GM12878 (cell line): ENCODE measurements around the gene FRMD3. TPM values are rescaled to one million over a fixed set of nuclear protein-coding genes. Genes with fewer than 3 reads are reported as not detected.

Experiments used
- ATAC-seq: fragments of 200-7000 bp; cut with Tn5 transposase; 3 replicates; pipeline ENCODE4 v1.9.1; 2020; ENCODE audit warnings: mild to moderate bottlenecking, moderate library complexity
- BruUV-seq: library from RNA; stranded (reverse); fragments of 400-500 nt; replicated peaks from 2 replicates; lab custom pipeline; 2021; lab: Mats Ljungman, UMichigan
- CTCF ChIA-PET: fragments of 300-600 bp; sonication (Branson Sonifier 250); formaldehyde crosslinking; extraction: SDS; loops from one replicate; lab custom pipeline; 2021; ENCODE audit warnings: inconsistent platforms; lab: Yijun Ruan, JAX
- POLR2A ChIA-PET: fragments of 350-600 bp; formaldehyde crosslinking; extraction: SDS; loops from one replicate; lab custom pipeline; 2021; ENCODE audit warnings: inconsistent platforms; lab: Charles Lee
- RAD21 ChIA-PET: fragments of 300-600 bp; sonication (Branson Sonifier 250); formaldehyde crosslinking; loops from one replicate; lab custom pipeline; 2023; ENCODE audit warnings: antibody characterized with exemption; ENCODE audit not compliant: unreplicated experiment; lab: Charles Lee
- SMC1A ChIA-PET: fragments of 300-600 bp; sonication (Branson Sonifier 250); formaldehyde crosslinking; loops from one replicate; lab custom pipeline; 2023; ENCODE audit not compliant: unreplicated experiment, uncharacterized antibody; lab: Charles Lee
- DNase-seq: peaks from one replicate; pipeline ENCODE4 v3.0.0-alpha.2; 2011; ENCODE audit warnings: low read depth, low spot score
- FAIRE-seq: peaks from 3 replicates; lab custom pipeline; 2011; peaks lifted over from hg19 to GRCh38; lab: Jason Lieb, UNC
- H2AFZ ChIP-seq: 2 replicates; pipeline ENCODE4 v1.6.0; 2011; ENCODE audit warnings: low read depth, low read length, control low read depth; ENCODE audit not compliant: control insufficient read depth
- H3K27ac ChIP-seq: 2 replicates; pipeline ENCODE4 v1.5.1; 2011; ENCODE audit warnings: control low read depth; ENCODE audit not compliant: control insufficient read depth, insufficient read depth
- H3K27me3 ChIP-seq, 2 experiments: replicated peaks in 1 of 2; 2 replicates each; pipeline versions ENCODE4 v1.6.0 to v1.6.1; 2011; ENCODE audit warnings: low read length in 1 of 2; ENCODE audit not compliant: control insufficient read depth in 2 of 2, insufficient read depth in 2 of 2
- H3K36me3 ChIP-seq, 2 experiments: 2 replicates each; pipeline ENCODE4 v1.5.1; 2011; ENCODE audit warnings: low read length in 1 of 2; ENCODE audit not compliant: control insufficient read depth in 2 of 2, insufficient read depth in 2 of 2
- H3K4me1 ChIP-seq: 2 replicates; pipeline ENCODE4 v1.6.1; 2011; ENCODE audit warnings: mild to moderate bottlenecking, low read length, moderate library complexity, mixed read lengths; ENCODE audit not compliant: control insufficient read depth, insufficient read depth
- H3K4me2 ChIP-seq: 2 replicates; pipeline ENCODE4 v1.6.0; 2011; ENCODE audit warnings: control low read depth; ENCODE audit not compliant: control insufficient read depth, insufficient read depth
- H3K4me3 ChIP-seq: fragments of 200-600 bp; sonication (generic); 2 replicates; pipeline ENCODE4 v1.5.1; 2016
- H3K79me2 ChIP-seq: 2 replicates; pipeline ENCODE4 v1.6.0; 2011; ENCODE audit warnings: low read length; ENCODE audit not compliant: control insufficient read depth, insufficient read depth
- H3K9ac ChIP-seq: 2 replicates; pipeline ENCODE4 v1.8.0; 2011; ENCODE audit warnings: low read length, control low read depth, mixed read lengths; ENCODE audit not compliant: control insufficient read depth, insufficient read depth
- H3K9me3 ChIP-seq: replicated peaks from 3 replicates; pipeline ENCODE4 v1.5.1; 2011; ENCODE audit warnings: mild to moderate bottlenecking, low read length; ENCODE audit not compliant: control insufficient read depth, insufficient read depth
- H4K20me1 ChIP-seq: 2 replicates; pipeline ENCODE4 v1.6.0; 2011; ENCODE audit not compliant: control insufficient read depth, insufficient read depth
- ASH2L ChIP-seq: fragments of 300-600, 200-600 bp; sonication (generic); IDR thresholded peaks from 2 replicates; pipeline ENCODE4 v1.6.1; 2017; ENCODE audit warnings: low read depth, mild to moderate bottlenecking, borderline replicate concordance
- BRCA1 ChIP-seq: IDR thresholded peaks from 2 replicates; pipeline ENCODE4 v1.6.1; 2011; ENCODE audit warnings: low read depth, low read length, improper control_type of control experiment
- CBX5 ChIP-seq: sonication (generic); IDR thresholded peaks from 2 replicates; pipeline ENCODE4 v1.6.1; 2016; ENCODE audit warnings: low read depth, moderate library complexity, mild to moderate bottlenecking, inconsistent platforms
- CREB1 ChIP-seq: IDR thresholded peaks from 2 replicates; pipeline ENCODE4 v1.6.1; 2012; ENCODE audit warnings: low read depth, mild to moderate bottlenecking, inconsistent platforms
- CREM ChIP-seq: IDR thresholded peaks from 2 replicates; pipeline ENCODE4 v1.6.1; 2014; ENCODE audit warnings: antibody characterized with exemption, low read depth
- ESRRA ChIP-seq: IDR thresholded peaks from 2 replicates; pipeline ENCODE4 v1.6.1; 2012; ENCODE audit warnings: mild to moderate bottlenecking, low read length, improper control_type of control experiment
- ETV6 ChIP-seq, 2 experiments: fragments of 450-650 bp in 1 of 2; IDR thresholded peaks in 1 of 2; conservative IDR thresholded peaks in 1 of 2; 2 replicates each; pipeline ENCODE4 v1.6.1; 2014; ENCODE audit warnings: antibody characterized with exemption in 1 of 2, borderline replicate concordance in 1 of 2, low read depth in 1 of 2, mild to moderate bottlenecking in 1 of 2, moderate library complexity in 1 of 2
- GATAD2B ChIP-seq: fragments of 450-650 bp; conservative IDR thresholded peaks from 2 replicates; pipeline ENCODE4 v1.6.1; 2017; ENCODE audit warnings: low read depth, mild to moderate bottlenecking, moderate library complexity
- HDAC2 ChIP-seq: fragments of 200-600 bp; sonication (generic); IDR thresholded peaks from 2 replicates; pipeline ENCODE4 v1.6.1; 2017
- HDGF ChIP-seq: fragments of 450-650 bp; IDR thresholded peaks from 2 replicates; pipeline ENCODE4 v1.6.1; 2016; ENCODE audit warnings: antibody characterized with exemption
- LARP7 ChIP-seq: fragments of 450-650 bp; IDR thresholded peaks from 2 replicates; pipeline ENCODE4 v1.6.1; 2017; ENCODE audit warnings: mild to moderate bottlenecking
- MTA2 ChIP-seq: fragments of 450-650 bp; IDR thresholded peaks from 2 replicates; pipeline ENCODE4 v1.6.1; 2016; ENCODE audit warnings: low read depth, mild to moderate bottlenecking, moderate library complexity
- SMARCA5 ChIP-seq: fragments of 450-650 bp; IDR thresholded peaks from 2 replicates; pipeline ENCODE4 v1.6.1; 2017; ENCODE audit warnings: mild to moderate bottlenecking
- TAF1 ChIP-seq: IDR thresholded peaks from 2 replicates; pipeline ENCODE4 v1.6.1; 2011; ENCODE audit warnings: mild to moderate bottlenecking, low read depth, low read length, borderline replicate concordance
- WGBS: methylation state at CpG from one replicate; pipeline ENCODE4 v1.1.6; 2016; ENCODE audit warnings: low lambda C conversion rate; ENCODE audit not compliant: insufficient replicate concordance, insufficient coverage; ENCODE audit errors: missing lambda C conversion rate; 5-methylcytosine and 5-hydroxymethylcytosine counted together
- in situ Hi-C: fragments of 300-500 bp; cut with MboI; formaldehyde crosslinking; loops from 9 replicates; pipeline ENCODE4 v1.14.3; 2018; ENCODE audit warnings: mixed read lengths
- intact Hi-C: fragments of 100-400 bp; cut with micrococcal nuclease; formaldehyde crosslinking; loops from one replicate; pipeline ENCODE4 v1.14.2; 2022; ENCODE audit not compliant: unreplicated experiment
- polyA plus RNA-seq, 11 experiments: library from polyadenylated mRNA; depleted of rRNA in 4 of 11; unstranded in 6 of 11; stranded (reverse) in 5 of 11; fragments of >200 nt; fragmentation: Nextera tagmentation in 4 of 11; fragmentation: Illumina TruSeq in 1 of 11; extraction: Ambion mirVana in 4 of 11; extraction: Trizol in 1 of 11; gene quantifications; 1 replicate in 1 of 11; 2 replicates in 10 of 11; pipeline versions ENCODE4 v1.2.1 to v1.2.3, GENCODE V29; 2011 to 2016; ENCODE audit warnings: inconsistent platforms in 2 of 11, missing spikeins in 2 of 11, low read depth in 1 of 11
- total RNA-seq, 4 experiments: library from RNA; depleted of rRNA in 3 of 4; stranded (reverse); fragments of >200 nt in 3 of 4; fragmentation: Illumina TruSeq in 1 of 4; extraction: Trizol in 1 of 4; gene quantifications; 2 replicates each; pipeline versions ENCODE4 v1.2.1 to v1.2.3, GENCODE V29; 2013 to 2021
- TF ChIP-seq, protein P1 (sequence below): fragments of 450-650 bp; formaldehyde crosslinking; IDR thresholded peaks from 2 replicates; pipeline ENCODE4 v1.5.0; 2022; ENCODE audit warnings: mild to moderate bottlenecking, missing genetic modification characterization
- TF ChIP-seq, protein P2 (sequence below): fragments of 450-650 bp; IDR thresholded peaks from 2 replicates; pipeline ENCODE4 v1.6.1; 2017; ENCODE audit warnings: mild to moderate bottlenecking

The FRMD3 gene
- total and polyA plus RNA-seq, 10 of the 15 experiments (the other 5 are each of a cell fraction or from before 2014, with no cell fraction given), result 0.04 to 0.68 (median 0.21) TPM; not detected in 1

DNA sequence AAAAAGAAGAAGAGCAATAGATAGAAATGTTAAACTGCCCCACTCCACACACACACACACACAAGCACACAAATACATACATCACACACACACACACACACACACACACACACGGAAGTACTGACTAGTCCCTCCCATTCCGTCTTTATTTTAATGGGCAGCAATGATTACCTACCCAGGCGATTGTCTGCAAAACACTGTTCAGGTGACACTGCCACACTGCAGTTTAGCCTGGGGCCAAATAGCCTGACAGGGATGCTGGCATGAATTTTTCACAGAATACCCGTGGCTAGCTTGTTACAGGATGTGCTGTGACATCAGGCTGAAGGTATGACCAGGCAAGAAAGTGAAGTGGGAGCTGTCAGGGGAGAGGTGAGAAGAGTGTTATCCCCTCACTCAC lies 86.9 kb downstream of the FRMD3 start:
- POLR2A ChIA-PET, result no interaction called here
- BruUV-seq, result no TSS peak

DNA sequence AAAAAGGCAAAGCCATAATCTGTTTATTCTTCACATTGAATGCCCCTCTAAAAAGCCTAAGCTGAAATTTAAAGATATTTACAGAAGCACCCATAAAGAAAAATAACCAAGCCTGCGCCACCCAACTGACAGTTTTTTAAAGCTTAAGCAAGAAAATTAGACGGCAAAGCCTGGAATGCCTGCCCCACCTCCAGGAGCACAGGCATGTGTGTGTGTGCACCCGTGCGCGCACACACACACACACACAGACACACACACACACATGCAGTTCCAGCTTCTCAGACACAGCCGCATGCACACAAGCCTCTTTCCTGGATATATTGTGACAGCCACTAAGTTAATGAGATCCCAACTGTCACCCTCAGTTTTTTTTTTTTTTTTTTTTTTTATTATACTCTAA lies 88.2 kb downstream of the FRMD3 start:
- Histone ChIP-seq H3K4me2 (no peak overlapping the region), H3K4me3 (no peak overlapping the region), H3K27ac (no peak overlapping the region), H4K20me1 (no peaks in the 10 kb centered on the region), H3K9me3 (no peaks in the 10 kb centered on the region), H3K79me2 (no peaks in the 10 kb centered on the region), H3K4me1 (no peaks in the 10 kb centered on the region), H3K9ac (no peak overlapping the region), H2AFZ (no peak overlapping the region), H3K27me3 (no peaks in the 10 kb centered on the region), H3K36me3 (no peaks in the 10 kb centered on the region)
- CTCF ChIA-PET, result interaction anchor here (1.1 to 1.3 kb wide), 2 partner anchors 115 to 229 kb away, joined by 3 read pairs; no protein-coding TSS in a partner anchor
- SMC1A ChIA-PET, result interaction anchor here (1.0 to 1.5 kb wide), 2 partner anchors 95 to 116 kb away, joined by 3 to 4 read pairs; no protein-coding TSS in a partner anchor
- FAIRE-seq (no peak), ATAC-seq (no peak), DNase-seq (no peak)
- in situ Hi-C loops, result no loop called here
- WGBS, result 49% methylated on average over 6 of the region's 6 CpGs
- BruUV-seq, result no TSS peak
- RAD21 ChIA-PET, result no interaction called here
- intact Hi-C loops, result no loop called here
- POLR2A ChIA-PET, result no interaction called here
- no peak for TF ChIP-seq TAF1
- TF ChIP-seq SMARCA5, result no peak
- TF ChIP-seq, protein P1, sequence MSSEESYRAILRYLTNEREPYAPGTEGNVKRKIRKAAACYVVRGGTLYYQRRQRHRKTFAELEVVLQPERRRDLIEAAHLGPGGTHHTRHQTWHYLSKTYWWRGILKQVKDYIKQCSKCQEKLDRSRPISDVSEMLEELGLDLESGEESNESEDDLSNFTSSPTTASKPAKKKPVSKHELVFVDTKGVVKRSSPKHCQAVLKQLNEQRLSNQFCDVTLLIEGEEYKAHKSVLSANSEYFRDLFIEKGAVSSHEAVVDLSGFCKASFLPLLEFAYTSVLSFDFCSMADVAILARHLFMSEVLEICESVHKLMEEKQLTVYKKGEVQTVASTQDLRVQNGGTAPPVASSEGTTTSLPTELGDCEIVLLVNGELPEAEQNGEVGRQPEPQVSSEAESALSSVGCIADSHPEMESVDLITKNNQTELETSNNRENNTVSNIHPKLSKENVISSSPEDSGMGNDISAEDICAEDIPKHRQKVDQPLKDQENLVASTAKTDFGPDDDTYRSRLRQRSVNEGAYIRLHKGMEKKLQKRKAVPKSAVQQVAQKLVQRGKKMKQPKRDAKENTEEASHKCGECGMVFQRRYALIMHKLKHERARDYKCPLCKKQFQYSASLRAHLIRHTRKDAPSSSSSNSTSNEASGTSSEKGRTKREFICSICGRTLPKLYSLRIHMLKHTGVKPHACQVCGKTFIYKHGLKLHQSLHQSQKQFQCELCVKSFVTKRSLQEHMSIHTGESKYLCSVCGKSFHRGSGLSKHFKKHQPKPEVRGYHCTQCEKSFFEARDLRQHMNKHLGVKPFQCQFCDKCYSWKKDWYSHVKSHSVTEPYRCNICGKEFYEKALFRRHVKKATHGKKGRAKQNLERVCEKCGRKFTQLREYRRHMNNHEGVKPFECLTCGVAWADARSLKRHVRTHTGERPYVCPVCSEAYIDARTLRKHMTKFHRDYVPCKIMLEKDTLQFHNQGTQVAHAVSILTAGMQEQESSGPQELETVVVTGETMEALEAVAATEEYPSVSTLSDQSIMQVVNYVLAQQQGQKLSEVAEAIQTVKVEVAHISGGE (CRISPR knock-in tag), result no peak
- TF ChIP-seq CREM, result no peak
- no peak for TF ChIP-seq GATAD2B
- TF ChIP-seq, protein P2, sequence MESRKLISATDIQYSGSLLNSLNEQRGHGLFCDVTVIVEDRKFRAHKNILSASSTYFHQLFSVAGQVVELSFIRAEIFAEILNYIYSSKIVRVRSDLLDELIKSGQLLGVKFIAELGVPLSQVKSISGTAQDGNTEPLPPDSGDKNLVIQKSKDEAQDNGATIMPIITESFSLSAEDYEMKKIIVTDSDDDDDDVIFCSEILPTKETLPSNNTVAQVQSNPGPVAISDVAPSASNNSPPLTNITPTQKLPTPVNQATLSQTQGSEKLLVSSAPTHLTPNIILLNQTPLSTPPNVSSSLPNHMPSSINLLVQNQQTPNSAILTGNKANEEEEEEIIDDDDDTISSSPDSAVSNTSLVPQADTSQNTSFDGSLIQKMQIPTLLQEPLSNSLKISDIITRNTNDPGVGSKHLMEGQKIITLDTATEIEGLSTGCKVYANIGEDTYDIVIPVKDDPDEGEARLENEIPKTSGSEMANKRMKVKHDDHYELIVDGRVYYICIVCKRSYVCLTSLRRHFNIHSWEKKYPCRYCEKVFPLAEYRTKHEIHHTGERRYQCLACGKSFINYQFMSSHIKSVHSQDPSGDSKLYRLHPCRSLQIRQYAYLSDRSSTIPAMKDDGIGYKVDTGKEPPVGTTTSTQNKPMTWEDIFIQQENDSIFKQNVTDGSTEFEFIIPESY, result no peak

More for the DNA sequence above, 86.9 kb downstream of the FRMD3 start:
- H2AFZ ChIP-seq, result no peak overlapping the region
- no peak for DNase-seq
- no peaks in the 10 kb centered on the region for H3K79me2 ChIP-seq
- ATAC-seq, result no peak
- H3K4me2 ChIP-seq, result no peak overlapping the region
- in situ Hi-C loops (no loop called here), intact Hi-C loops (no loop called here)
- no peak overlapping the region for H3K4me3 ChIP-seq
- 42% methylated on average over 4 of the region's 4 CpGs for WGBS
- no peak overlapping the region for H3K9ac ChIP-seq
- H3K9me3 ChIP-seq, result no peaks in the 10 kb centered on the region
- ChIA-PET RAD21 (no interaction called here), CTCF (no interaction called here), SMC1A (interaction anchor here (0.6 kb wide), 1 partner anchor 83 kb away, joined by 3 read pairs; no protein-coding TSS in a partner anchor)
- no peaks in the 10 kb centered on the region for H3K4me1 ChIP-seq
- no peak overlapping the region for H3K27ac ChIP-seq
- no peaks in the 10 kb centered on the region for H3K36me3 ChIP-seq
- no peak for TF ChIP-seq MTA2
- TF ChIP-seq ETV6 (conservative IDR thresholded peaks at IDR 0.05 in 1 of 2, IDR thresholded peaks at IDR 0.05 in 1 of 2; ENCODE audit: borderline replicate concordance in 1 of 2, low read depth in 1 of 2), result no peak
- no peak for TF ChIP-seq LARP7
- TF ChIP-seq HDAC2, result no peak
- TF ChIP-seq ASH2L, result no peak
- TF ChIP-seq HDGF, result no peak
- TF ChIP-seq ESRRA, result no peak
- no peak for TF ChIP-seq CBX5
- no peak for TF ChIP-seq CREB1
- no peak for TF ChIP-seq BRCA1
- no peaks in the 10 kb centered on the region for H4K20me1 ChIP-seq
- no peak for FAIRE-seq
- no peaks in the 10 kb centered on the region for H3K27me3 ChIP-seq
